ENCODE results near the gene AMN1.
"Not testable (repeated sequence)": the region's sequence is repeated elsewhere in the genome, so short reads cannot be mapped to it uniquely, and the experiment has no call there.

Gene AMN1

GRCh38 chr12:31732926-31733548 lies 4.2 kb upstream of the AMN1 start:
- DNase-seq: peak; percentile 24

- not testable (repeated sequence) for DNase-seq
Observed at GRCh38 chr12:31731203-31731602, 2.4 kb upstream of the AMN1 start.

GRCh38 chr12:31729705-31730104 lies 884 bp upstream of the AMN1 start:
- no peak for DNase-seq

GRCh38 chr12:31728289-31728916 lies 418 bp downstream of the AMN1 start:
- peak; percentile 69 for DNase-seq

- no peak for DNase-seq
Observed at GRCh38 chr12:31727192-31727591, 1.6 kb downstream of the AMN1 start.

GRCh38 chr12:31726575-31726974 lies 2.2 kb downstream of the AMN1 start:
- DNase-seq: no peak

- no peak for DNase-seq
Observed at GRCh38 chr12:31724557-31724956, 4.3 kb downstream of the AMN1 start.

GRCh38 chr12:31722580-31722979 lies 6.2 kb downstream of the AMN1 start:
- DNase-seq: no peak

- not testable (repeated sequence) for DNase-seq
Observed at GRCh38 chr12:31718542-31719198, 10.2 kb downstream of the AMN1 start.

GRCh38 chr12:31716998-31717397 lies 11.8 kb downstream of the AMN1 start:
- not testable (repeated sequence) for DNase-seq

GRCh38 chr12:31715283-31715825 lies 13.5 kb downstream of the AMN1 start:
- DNase-seq: no peak

GRCh38 chr12:31714406-31715271 lies 14.2 kb downstream of the AMN1 start:
- no peak for DNase-seq

- DNase-seq: no peak
Observed at GRCh38 chr12:31712877-31713276, 15.9 kb downstream of the AMN1 start.

- no peak for DNase-seq
Observed at GRCh38 chr12:31710021-31710818, 18.6 kb downstream of the AMN1 start.

GRCh38 chr12:31708118-31708517 lies 20.7 kb downstream of the AMN1 start:
- not testable (repeated sequence) for DNase-seq

GRCh38 chr12:31705621-31706020 lies 23.2 kb downstream of the AMN1 start:
- no peak for DNase-seq

- DNase-seq: no peak
Observed at GRCh38 chr12:31702047-31702446, 26.8 kb downstream of the AMN1 start.

- not testable (repeated sequence) for DNase-seq
Observed at GRCh38 chr12:31689921-31690320, 38.9 kb downstream of the AMN1 start.

- no peak for DNase-seq
Observed at GRCh38 chr12:31687101-31687527, 41.7 kb downstream of the AMN1 start.

GRCh38 chr12:31685801-31686200 lies 43.0 kb downstream of the AMN1 start:
- DNase-seq: no peak

GRCh38 chr12:31682136-31682962 lies 46.5 kb downstream of the AMN1 start:
- DNase-seq: peak; percentile 9
